Stimulated activated naive B cell treated with anti-CD40 and anti-IgM and Interleukin-4, amounts not matched to agents 10 μg/mL and 1 μg/mL and 100 μg/mL, for 72 hours (primary cell): Measurements from ENCODE around the gene SAXO2.
"Not testable (repeated sequence)": the region's sequence is repeated elsewhere in the genome, so short reads cannot be mapped to it uniquely, and the experiment has no call there.

Source experiments
- ATAC-seq, 2 donors: fragments of 150-1000 bp; cut with Tn5 transposase; replicated peaks; 2 replicates each; pipeline ENCODE4 v1.10.0; 2021; ENCODE audit warnings: moderate library complexity in 1 of 2
- DNase-seq: peaks from one replicate; pipeline ENCODE4 v3.0.0; 2021
- H3K27ac Mint-ChIP-seq: one replicate; pipeline ENCODE4 v1.8.0; 2022; ENCODE audit warnings: mild to moderate bottlenecking, mixed read lengths
- H3K27me3 Mint-ChIP-seq, 2 donors: one replicate each; pipeline ENCODE4 v1.8.0; 2022; ENCODE audit warnings: mixed read lengths in 2 of 2
- H3K36me3 Mint-ChIP-seq, 2 donors: one replicate each; pipeline ENCODE4 v1.8.0; 2022; ENCODE audit warnings: mixed read lengths in 2 of 2, mild to moderate bottlenecking in 1 of 2
- H3K4me1 Mint-ChIP-seq, 2 donors: one replicate each; pipeline ENCODE4 v1.8.0; 2022; ENCODE audit warnings: mixed read lengths in 2 of 2, mild to moderate bottlenecking in 1 of 2
- H3K4me3 Mint-ChIP-seq, 2 donors: one replicate each; pipeline ENCODE4 v1.8.0; 2022; ENCODE audit warnings: mild to moderate bottlenecking in 2 of 2, mixed read lengths in 2 of 2, moderate library complexity in 1 of 2
- H3K9me3 Mint-ChIP-seq, 2 donors: one replicate each; pipeline ENCODE4 v1.8.0; 2022; ENCODE audit warnings: mixed read lengths in 2 of 2, mild to moderate bottlenecking in 1 of 2

SAXO2 gene, protein sequence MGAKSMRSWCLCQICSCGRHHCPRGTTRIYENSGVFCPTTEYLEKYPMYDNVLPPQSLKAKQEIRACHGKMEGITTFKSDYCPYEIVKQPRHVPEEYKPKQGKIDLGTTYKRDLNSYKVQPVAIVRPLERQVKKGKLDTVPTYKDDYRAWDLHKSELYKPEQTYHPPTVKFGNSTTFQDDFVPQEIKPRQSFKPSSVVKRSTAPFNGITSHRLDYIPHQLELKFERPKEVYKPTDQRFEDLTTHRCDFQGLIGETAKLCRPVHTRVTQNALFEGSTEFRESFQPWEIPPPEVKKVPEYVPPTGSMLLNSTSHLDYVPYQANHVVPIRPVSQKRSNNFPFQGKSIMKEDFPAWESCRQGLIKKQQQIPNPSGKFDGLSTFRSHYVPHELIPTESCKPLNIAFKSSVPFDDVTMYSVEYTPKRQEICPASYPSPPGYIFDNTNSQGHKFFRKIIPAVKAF

DNA sequence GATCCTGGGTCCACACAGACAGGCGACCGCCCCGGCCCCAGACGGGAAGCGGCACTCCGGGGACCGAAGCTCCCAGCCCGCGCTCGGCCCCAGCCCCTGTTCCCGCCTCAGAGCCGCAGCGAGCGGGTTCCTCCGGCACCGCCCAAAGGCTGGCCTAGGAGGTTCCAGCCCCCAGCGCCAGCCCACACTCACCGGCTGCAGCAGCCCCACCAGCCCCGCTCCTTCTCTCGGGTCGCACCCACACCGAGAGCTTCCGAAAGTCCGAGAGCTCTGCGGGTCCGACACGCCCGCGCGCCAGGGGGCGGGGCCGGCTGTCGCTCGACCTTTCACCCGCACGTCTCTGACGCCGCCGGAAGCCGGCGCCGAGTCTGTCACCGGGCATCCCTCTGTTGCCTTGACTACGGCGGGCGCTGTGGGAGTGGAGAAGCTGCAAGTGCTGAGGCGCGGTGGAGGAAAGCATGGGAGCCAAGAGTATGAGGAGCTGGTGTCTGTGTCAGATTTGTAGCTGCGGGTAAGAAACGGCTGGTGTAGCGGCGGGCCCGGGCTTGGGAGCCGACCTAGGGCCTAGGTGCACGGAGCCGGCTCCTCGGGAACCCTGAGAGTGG, at the start of gene SAXO2, which contains the start of gene EFL1:
TSS of gene SAXO2 (plus strand) at position 397 of the 605 bp plus-strand sequence. CDS start at position 459, 62 bp downstream.
TSS of gene EFL1 (minus strand) at position 313 of the 605 bp plus-strand sequence. CDS start 956 bp downstream, outside the sequence.
- Mint-ChIP-seq H3K4me3 (peak within 1 kb of the TSS; percentile 95 to 96), H3K27ac (peak within 1 kb of the TSS; percentile 90), H3K4me1 (peaks cover 26 to 48% of the 10 kb centered on the region in 2 donors), H3K9me3 (no peaks in the 10 kb centered on the region), H3K27me3 (no peaks in the 10 kb centered on the region), H3K36me3 (peaks cover 12 to 20% of the 10 kb centered on the region in 2 donors)
- ATAC-seq, result peak; percentile 95 to 97
- DNase-seq, result peak; percentile 92

DNA sequence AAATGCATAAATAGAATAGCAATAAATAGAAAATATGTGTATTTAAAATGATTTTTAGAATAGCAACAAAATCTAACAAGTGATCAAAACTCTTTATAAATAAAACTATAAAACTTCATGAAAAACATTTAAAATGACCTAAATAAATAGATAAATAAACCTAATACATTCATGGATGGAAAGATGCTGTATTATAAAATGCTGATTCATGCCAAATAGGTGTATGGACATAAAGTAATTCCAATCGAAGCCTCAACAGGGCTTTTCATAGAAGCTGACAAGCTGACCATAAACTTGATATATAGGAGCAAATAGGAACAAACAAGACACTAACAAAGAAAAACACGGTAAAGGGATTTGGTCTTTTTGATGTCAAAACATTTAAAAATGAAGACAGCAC, 46.5 kb upstream of the SAXO2 start:
- peaks cover 30 to 50% of the 10 kb centered on the region in 2 donors for H3K36me3 Mint-ChIP-seq
- not testable (repeated sequence) for ATAC-seq, H3K27ac Mint-ChIP-seq

DNA sequence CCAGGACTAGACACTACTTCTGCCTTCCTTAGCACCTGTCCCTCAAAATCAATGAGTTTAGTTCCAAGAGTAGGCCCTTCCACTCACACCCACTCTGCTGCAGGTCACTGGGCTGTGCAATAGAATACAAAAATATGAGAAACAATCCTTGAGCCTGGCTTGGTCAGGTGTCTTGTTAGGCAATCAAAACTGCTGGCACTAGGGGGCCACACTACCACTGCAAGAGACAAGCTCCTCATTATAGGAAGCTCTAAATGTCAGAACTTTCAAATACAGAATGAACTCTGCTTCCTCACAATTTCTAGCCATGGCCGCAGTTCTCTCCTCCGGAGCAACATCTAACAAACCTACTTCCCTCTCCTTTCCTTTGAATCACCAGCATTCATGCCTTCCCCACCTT, 41.1 kb upstream of the SAXO2 start:
- ATAC-seq, result peak; percentile 94 to 95
- H3K27ac Mint-ChIP-seq, H3K27me3 Mint-ChIP-seq, H3K4me3 Mint-ChIP-seq, H3K9me3 Mint-ChIP-seq, H3K4me1 Mint-ChIP-seq: not testable (repeated sequence)
- DNase-seq, result peak; percentile 21
- peaks cover 25 to 47% of the 10 kb centered on the region in 2 donors for H3K36me3 Mint-ChIP-seq

More for the DNA sequence above, 46.5 kb upstream of the SAXO2 start:
- not testable (repeated sequence) for DNase-seq, H3K9me3 Mint-ChIP-seq, H3K4me1 Mint-ChIP-seq, H3K4me3 Mint-ChIP-seq, H3K27me3 Mint-ChIP-seq

DNA sequence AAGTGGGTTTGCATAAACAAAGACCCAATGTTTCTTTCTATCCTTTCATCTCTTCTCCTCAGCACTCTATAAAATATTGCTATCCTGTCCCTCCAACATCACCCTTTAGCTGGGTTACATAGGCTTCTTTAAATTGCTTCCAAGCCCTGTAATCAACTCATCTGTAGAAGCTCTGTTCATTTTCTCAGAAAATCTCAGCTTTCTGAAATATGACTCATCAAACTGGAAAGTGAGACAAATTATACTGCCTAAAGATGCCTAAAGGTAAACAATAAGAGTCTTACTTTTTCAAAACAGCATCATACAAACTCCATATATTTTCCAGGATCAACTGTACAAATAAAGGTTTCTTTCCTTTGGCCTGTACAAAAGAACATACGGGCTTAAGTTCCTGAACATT, 33.9 kb upstream of the SAXO2 start:
- peaks cover 8 to 10% of the 10 kb centered on the region in 2 donors for H3K4me1 Mint-ChIP-seq
- no peaks in the 10 kb centered on the region for H3K9me3 Mint-ChIP-seq
- no peaks in the 10 kb centered on the region for H3K27me3 Mint-ChIP-seq
- H3K4me3 Mint-ChIP-seq, result no peak overlapping the region
- H3K27ac Mint-ChIP-seq, result no peak overlapping the region
- DNase-seq (no peak), ATAC-seq (no peak)
- peaks cover 25 to 39% of the 10 kb centered on the region in 2 donors for H3K36me3 Mint-ChIP-seq

DNA sequence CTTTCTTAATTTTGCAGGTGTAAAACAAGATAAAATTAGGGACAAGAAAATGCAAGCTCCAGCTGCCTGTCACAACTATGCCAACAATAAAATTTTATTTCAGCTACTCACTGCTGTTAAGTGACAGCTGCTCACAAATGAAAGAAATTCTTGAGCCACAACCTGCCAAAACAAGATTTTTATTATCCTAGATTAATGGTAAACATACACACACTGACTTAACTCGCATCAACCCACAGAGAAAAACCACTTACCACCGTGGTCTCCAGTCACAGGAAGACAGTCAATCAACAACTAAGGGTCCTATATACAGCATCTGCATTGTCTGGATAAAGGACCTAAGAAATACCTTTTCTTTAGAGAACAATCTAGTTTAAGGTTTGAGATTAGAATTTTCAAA, 31.4 kb upstream of the SAXO2 start:
- DNase-seq (no peak), ATAC-seq (no peak)
- peaks cover 22 to 40% of the 10 kb centered on the region in 2 donors for H3K36me3 Mint-ChIP-seq
- peaks cover 13 to 15% of the 10 kb centered on the region in 2 donors for H3K4me1 Mint-ChIP-seq
- H3K9me3 Mint-ChIP-seq, result no peaks in the 10 kb centered on the region
- H3K27ac Mint-ChIP-seq, result no peak overlapping the region
- no peak overlapping the region for H3K4me3 Mint-ChIP-seq
- no peaks in the 10 kb centered on the region for H3K27me3 Mint-ChIP-seq

DNA sequence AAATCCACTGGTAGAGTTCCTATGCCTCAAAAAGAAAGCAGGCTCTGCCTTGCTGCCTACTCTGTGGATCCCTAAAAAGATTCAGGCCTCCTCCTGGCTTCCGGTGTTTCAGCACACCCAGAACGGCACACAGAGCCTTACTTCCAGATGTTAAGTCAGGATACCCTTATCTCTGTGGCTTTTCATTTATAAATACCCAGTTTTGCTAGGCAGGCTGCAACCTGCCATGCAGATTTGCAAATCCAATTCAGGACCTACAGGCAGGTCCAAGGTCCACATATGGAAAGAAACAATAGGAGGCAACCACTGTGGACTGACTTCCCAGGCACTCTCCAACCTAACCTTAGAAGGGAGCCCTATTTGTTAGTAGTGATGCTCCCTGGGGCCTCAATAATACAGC, 30.8 kb upstream of the SAXO2 start:
- Mint-ChIP-seq H3K36me3 (peaks cover 22 to 40% of the 10 kb centered on the region in 2 donors), H3K4me1 (peaks cover 13 to 15% of the 10 kb centered on the region in 2 donors), H3K27me3 (no peaks in the 10 kb centered on the region), H3K9me3 (no peaks in the 10 kb centered on the region), H3K4me3 (no peak overlapping the region), H3K27ac (peak overlapping the region; percentile 5)
- ATAC-seq, result no peak
- no peak for DNase-seq

DNA sequence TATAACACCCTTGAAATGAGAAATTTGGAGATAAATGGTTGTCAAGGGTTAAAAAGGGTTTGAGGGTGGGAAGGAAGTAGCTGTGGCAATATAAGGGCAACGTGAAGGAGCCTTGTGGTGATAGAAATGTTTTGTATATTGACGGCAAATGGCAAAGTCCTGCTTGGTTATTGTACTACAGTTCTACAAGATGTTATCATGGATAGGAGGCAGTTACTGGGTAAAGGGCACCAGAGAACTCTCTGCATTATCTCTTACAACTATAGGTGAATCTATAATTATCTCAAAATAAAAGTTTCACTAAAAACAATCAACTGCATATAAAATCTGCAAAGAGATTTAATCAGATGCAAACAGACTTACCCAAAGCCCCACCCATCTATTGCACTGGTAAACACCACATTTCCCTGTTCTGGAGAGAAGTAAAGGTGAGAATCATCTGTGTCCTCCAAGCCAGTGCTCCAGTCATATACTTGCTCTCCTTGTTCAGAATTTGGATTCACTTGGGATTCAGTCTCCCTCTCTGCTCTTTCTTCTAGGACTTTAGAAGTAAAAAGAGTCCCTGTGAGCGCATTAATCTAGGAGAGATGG, 24.6 kb upstream of the SAXO2 start:
- not testable (repeated sequence) for H3K4me3 Mint-ChIP-seq, H3K27me3 Mint-ChIP-seq, DNase-seq, ATAC-seq, H3K27ac Mint-ChIP-seq, H3K9me3 Mint-ChIP-seq
- peaks cover 12 to 16% of the 10 kb centered on the region in 2 donors for H3K4me1 Mint-ChIP-seq
- H3K36me3 Mint-ChIP-seq, result peaks cover 23 to 41% of the 10 kb centered on the region in 2 donors

DNA sequence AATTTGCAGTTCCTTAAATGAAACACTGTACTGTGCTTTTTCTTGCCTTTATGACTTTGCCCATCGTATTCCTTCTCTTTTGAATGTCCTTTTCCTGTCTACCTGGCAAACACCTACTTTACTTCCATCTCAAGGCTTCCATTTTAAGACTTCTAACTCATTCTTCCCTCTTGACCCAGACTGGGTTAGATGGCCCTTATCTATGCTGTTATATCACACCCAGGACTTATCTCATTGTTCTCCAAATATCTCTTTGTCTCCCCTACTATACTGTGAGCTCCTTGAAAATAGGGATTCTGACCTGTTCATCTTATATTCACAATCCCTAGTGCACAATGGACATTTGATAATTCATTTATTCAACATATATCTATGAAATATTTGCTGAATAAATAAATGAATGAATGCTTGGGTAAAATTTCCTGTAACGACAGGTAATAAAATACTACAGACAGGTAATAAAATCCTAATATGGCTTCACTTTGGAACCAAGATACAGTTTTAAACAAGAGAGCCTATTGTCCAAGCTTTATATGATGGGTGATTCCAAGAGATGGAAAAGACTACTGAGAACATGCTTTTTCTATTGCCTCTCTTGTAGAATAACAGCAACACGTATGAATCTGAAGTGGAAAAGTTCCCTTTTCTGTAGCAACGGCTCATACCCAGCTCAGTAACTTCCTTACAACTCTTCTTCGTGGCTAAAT, 22.8 kb upstream of the SAXO2 start:
- Mint-ChIP-seq H3K9me3 (no peaks in the 10 kb centered on the region), H3K4me3 (no peak overlapping the region), H3K36me3 (peaks cover 22 to 33% of the 10 kb centered on the region in 2 donors), H3K4me1 (peaks cover 14% of the 10 kb centered on the region in 2 donors), H3K27me3 (no peaks in the 10 kb centered on the region), H3K27ac (no peak overlapping the region)
- DNase-seq, result no peak
- ATAC-seq, result no peak

DNA sequence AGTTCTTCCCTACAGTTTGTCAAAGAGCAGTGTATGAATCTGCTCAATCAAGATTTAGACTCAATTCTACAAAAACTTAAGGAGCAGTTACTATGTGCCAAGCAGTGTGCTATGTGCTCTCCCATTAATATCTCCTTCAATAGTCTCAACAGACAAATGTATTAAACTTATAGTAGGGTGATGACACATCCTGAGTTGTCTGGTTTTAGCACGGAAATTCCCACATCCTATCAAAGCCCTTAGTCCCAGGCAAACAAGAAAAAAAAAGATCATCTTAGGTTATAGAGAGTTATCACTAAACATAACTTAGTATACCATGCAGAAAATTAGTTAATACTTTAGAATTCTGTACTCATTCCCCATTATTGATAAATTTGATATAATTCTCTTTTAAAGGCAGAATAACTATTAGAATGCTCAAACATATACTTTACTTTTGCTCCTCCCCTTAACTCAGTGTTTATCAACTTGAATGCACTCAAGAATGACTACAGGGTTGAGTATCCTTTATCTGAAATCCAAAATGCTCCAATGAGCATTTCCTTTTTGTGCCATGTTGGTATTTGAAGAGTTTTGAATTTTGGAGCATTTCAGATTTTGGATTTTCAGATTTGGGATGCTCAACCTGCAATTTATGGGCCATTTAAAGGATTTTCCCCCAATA, 20.6 kb upstream of the SAXO2 start:
- Mint-ChIP-seq H3K4me1 (peaks cover 20% of the 10 kb centered on the region in 2 donors), H3K36me3 (peaks cover 22 to 36% of the 10 kb centered on the region in 2 donors)
- H3K27me3 Mint-ChIP-seq, ATAC-seq, H3K27ac Mint-ChIP-seq, DNase-seq, H3K9me3 Mint-ChIP-seq, H3K4me3 Mint-ChIP-seq: not testable (repeated sequence)

DNA sequence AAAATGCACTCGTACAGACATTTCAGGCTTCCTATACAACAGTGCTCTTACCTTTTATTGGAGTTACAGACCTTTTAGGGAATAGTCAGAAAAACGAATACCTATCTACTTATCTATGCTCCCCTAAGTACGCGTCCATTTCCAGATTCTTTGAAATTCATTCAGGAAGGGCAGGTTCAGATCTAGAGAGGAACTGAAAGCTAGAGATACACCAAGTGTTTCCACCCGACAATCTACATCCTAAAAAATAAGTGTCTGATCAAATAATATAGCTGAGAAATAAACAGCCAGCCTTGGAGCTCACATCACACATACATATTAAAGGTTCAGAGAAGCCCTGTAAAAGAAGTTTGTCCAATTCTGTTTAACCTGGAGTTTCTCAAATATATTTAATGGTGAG, 19.0 kb upstream of the SAXO2 start:
- H3K27me3 Mint-ChIP-seq, H3K9me3 Mint-ChIP-seq, H3K27ac Mint-ChIP-seq, DNase-seq, H3K4me3 Mint-ChIP-seq: not testable (repeated sequence)
- H3K36me3 Mint-ChIP-seq, result peaks cover 25 to 43% of the 10 kb centered on the region in 2 donors
- ATAC-seq, result peak; percentile 74 to 83
- peaks cover 26 to 34% of the 10 kb centered on the region in 2 donors for H3K4me1 Mint-ChIP-seq

DNA sequence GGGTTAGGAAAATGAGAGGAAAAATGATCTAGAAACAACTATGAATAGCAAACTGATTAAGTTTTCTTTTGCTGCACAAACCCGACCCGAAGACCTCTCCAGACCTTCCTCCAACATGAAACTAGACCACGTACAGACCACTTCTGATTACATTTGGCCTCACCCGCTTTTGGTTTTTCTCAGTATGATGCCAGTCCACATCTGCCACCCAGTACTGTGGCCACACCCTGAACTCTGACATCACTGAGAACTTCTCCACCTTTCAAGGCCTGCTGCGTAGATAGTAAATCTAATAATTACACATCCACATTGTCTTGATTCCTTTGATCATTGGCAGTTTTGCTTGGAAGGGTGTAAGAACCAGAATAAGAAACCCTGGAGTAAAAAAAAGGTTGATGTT, 16.7 kb upstream of the SAXO2 start:
- not testable (repeated sequence) for ATAC-seq, H3K27ac Mint-ChIP-seq, H3K9me3 Mint-ChIP-seq, H3K27me3 Mint-ChIP-seq, DNase-seq, H3K4me3 Mint-ChIP-seq
- H3K4me1 Mint-ChIP-seq, result peaks cover 24 to 35% of the 10 kb centered on the region in 2 donors
- H3K36me3 Mint-ChIP-seq, result peaks cover 18 to 29% of the 10 kb centered on the region in 2 donors

DNA sequence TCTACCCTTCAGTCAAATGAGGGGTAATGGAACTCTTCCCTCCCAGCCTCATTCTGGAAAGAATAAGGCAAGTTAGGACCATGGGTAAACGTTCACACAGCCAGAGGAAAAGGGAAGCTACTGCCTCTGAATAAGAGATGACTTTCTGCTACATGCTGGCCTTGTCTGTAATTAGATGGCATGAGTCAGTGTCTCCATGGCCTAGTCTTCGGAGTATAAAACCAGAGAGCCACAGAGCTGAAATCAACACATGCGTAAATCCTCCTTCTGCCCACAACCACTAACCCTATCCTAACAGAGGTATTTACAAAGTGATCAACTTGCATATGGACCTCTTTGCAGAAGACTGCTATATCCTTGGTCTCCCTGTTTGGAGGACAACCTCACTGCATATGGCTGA, 14.4 kb upstream of the SAXO2 start:
- not testable (repeated sequence) for H3K27me3 Mint-ChIP-seq, H3K27ac Mint-ChIP-seq, H3K4me3 Mint-ChIP-seq, H3K9me3 Mint-ChIP-seq
- H3K36me3 Mint-ChIP-seq, result peaks cover 18 to 32% of the 10 kb centered on the region in 2 donors
- peaks cover 21 to 35% of the 10 kb centered on the region in 2 donors for H3K4me1 Mint-ChIP-seq
- DNase-seq (peak; percentile 1), ATAC-seq (peak; percentile 84 to 85)

DNA sequence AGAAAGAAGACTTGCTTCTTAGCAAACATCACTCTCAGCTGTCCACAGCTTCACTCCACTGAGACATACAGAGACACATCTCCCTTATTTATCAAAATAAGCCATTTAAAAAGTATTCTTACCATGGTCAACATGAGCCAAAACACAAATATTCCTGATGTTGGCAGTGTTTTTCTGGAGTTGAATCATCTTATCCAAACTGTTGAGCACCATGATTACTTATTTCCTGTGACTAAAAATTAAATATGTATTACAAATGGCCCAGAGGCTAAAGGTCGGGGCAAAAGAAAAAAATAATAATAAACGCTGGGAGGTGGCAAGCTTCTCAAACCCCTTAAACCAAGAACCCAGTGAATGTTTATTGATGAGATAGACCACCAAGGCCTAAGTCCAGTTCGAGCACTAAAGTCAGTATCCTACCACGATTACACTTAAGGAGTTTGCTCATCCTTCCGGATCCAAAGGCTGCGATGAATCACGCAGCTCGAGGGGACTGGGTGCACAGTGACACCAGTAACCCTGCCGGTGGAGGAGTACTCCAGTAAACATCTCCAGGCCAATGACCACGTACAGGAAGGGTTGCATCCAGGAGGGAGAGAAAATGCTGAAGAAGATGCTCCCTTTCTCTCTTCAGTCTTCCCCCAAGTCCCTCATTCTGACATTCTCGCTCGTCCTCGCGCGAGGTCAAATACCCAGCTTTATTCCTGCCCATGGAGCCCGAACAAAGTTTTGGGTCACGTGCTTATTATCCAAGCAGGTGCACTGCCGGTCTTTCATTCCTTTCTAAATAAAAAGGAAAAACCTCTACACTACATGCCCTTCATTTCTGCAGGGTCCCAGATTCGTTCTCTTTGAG, 824 bp upstream of the SAXO2 start:
- peak overlapping the region; percentile 95 to 96 for H3K4me3 Mint-ChIP-seq
- not testable (repeated sequence) for H3K27me3 Mint-ChIP-seq, DNase-seq, H3K9me3 Mint-ChIP-seq
- ATAC-seq, result peak; percentile 30 to 41
- H3K36me3 Mint-ChIP-seq, result peaks cover 15 to 26% of the 10 kb centered on the region in 2 donors
- peaks cover 23 to 41% of the 10 kb centered on the region in 2 donors for H3K4me1 Mint-ChIP-seq
- H3K27ac Mint-ChIP-seq, result peak overlapping the region; percentile 90
